HUDEP-2 (cell line): ENCODE measurements around the gene CHMP4B.
"Not testable (repeated sequence)": the region's sequence is repeated elsewhere in the genome, so short reads cannot be mapped to it uniquely, and the experiment has no call there.

Source experiments
- DNase-seq, 76 experiments: peaks; one replicate each; lab custom pipeline; 2025; ENCODE audit not compliant: unreplicated experiment in 76 of 76; lab: John Stamatoyannopoulos, UW

The CHMP4B gene

GRCh38 chr20:33789109-33789857 is 21.9 kb upstream of the CHMP4B start:
- DNase-seq, result peak in 3 of 76 experiments; percentile 5 to 20 (median 11)

DNA sequence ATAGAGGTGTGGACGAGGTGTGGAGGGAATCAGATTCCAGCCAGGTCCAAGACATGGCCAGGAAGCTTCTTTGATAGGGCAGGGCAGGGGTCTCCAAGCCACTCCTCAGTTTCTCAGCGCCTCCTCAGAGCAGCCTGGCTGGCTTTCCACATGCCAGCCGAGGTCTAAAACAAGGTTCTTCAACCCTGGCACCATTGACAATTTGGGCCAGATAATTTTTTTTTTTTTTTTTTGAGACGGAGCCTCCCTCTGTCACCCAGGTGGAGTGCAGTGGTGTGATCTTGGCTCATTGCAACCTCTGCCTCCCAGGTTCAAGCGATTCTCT is 21.3 kb upstream of the CHMP4B start:
- DNase-seq, result peak in 1 of 76 experiments; percentile 1

DNA sequence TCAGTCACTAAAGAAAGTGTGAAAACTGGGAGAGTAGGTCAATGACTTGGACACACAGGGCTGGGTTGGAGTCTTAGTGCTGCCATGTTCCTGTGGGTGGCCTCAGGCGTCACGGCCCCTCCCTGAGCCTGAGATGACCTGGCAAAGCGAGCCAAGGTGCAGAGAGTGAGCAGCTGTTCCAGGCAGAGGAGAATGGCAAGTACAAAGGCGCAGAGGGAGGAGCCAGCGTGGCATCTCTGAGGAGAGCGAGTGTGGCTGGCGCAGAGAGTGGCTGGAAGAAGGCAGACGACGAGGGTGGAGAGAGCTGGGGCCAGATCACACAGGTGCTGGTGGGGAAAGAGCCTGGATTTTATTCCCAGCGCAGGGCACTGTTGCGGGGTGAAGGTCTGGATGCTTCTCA is 20.6 kb upstream of the CHMP4B start:
- no peak for DNase-seq

- DNase-seq, result no peak
These were observed 20.1 kb upstream of the CHMP4B start for GRCh38 chr20:33791021-33791420.

- no peak for DNase-seq
These were observed 19.6 kb upstream of the CHMP4B start for GRCh38 chr20:33791540-33791939.

GRCh38 chr20:33791959-33792597 is 19.1 kb upstream of the CHMP4B start:
- peak in 31 of 76 experiments; percentile 3 to 55 (median 30) for DNase-seq

DNA sequence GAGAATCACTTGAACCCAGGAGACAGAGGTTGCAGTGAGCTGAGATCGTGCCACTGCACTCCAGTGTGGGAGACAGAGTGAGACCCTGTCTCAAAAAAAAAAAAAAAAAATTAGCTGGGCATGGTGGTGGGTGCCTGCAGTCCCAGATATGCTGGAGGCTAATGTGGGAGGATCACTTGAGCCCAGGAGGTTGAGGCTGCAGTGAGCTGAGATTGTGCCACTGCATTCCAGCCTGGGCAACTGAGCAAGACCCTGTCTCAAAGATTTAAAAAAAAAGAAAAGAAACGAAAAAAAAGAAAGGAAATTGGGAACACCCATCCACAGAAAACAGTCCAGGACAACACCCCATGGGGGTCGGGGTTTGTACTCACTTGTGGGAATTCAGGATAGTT is 18.6 kb upstream of the CHMP4B start:
- not testable (repeated sequence) for DNase-seq

GRCh38 chr20:33793011-33793931 is 17.9 kb upstream of the CHMP4B start:
- DNase-seq, result no peak

DNA sequence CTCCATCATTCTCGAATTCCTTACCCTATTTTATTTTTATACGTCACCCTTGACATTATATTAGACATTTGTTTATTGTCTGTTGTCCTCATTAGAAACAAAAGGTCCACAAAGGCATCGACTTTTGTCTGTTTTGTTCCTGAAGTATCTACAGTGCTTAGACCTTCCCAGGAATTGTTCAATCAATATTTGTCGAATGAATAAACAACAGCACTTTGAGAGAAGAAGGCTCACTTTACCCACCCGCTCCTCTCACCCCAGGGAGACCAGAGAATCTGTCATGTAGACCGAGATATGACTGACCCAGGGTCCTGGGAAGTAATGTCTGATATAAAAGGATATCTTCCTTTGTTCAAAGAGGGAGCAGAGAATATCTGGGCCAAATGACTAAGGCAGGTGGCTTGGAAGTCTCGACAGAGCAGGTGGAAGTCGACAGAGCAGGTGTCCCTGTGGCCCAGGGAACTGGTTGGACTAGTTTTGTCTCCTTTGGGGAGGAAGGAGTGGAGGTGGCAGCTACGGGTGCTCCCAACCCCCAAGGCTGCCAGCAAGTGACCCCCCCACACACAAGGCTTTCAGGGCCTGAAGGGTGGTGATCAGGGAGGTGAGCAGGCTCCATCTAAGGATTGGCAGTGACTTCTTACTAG is 14.8 kb upstream of the CHMP4B start:
- DNase-seq, result no peak

- DNase-seq, result no peak
These were observed 14.1 kb upstream of the CHMP4B start for GRCh38 chr20:33796907-33797544.

DNA sequence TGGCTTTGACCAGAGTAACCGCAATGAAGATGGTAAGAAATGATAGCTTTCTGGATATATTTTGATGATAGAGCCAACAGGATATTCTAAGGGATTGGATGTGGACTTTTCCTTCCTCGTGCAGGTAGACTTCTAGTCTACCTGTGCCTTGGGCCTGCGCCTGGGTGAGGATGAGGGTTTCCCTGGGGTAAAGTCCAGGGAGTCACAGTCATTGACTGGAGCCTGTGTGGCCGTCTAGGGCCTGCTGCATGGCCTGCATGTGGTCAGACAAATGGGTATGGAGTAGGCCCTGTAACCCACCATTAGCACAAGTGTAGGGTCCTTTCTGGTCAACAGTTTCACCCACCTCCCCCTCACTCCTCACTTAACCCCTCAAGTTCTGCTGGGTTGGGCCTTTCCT is 12.7 kb upstream of the CHMP4B start:
- DNase-seq, result no peak

DNA sequence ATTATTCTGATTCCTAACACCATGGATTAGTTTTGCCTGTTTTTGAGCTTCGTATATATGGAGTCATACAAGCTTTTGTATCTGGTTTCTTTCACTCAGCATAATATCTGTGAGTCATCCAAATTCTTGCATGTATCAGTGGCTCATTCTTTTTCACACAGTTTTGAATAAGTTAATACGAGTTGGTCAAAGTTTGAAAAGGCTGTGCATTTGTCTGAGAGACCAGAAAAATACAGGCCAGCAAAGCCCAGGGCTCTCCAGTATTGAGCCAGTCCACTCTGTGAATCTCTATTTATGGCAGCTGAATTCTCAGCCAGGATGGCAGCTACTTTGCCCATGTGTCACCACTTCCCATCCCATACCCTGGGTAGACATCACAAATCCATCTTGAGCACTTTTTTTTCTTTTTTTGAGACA is 7.2 kb upstream of the CHMP4B start:
- no peak for DNase-seq

- no peak for DNase-seq
These were observed 2.8 kb upstream of the CHMP4B start for GRCh38 chr20:33808388-33808787.

DNA sequence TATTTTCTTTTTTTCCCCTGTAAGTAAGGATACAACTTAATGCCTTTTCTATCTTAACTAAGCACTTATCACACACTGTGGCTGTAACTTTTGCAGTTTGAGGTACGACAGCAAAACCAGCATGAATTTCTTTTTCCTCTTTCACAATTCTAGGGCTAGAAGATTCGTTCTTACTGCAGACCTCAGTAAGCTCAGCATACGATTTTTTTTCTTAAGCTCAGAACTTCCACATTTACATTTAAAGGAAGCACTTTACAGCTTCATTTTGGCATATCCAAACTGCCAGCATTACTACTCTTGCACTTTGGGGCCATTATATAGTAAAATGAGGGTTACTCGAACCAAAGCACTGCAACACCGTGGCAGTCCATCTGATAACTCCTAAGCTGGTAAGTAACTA is 889 bp upstream of the CHMP4B start:
- no peak for DNase-seq

- DNase-seq, result peak in 8 of 76 experiments; percentile 12 to 39 (median 19)
These were observed 616 bp downstream of the CHMP4B start for GRCh38 chr20:33811776-33812151.

- peak in 9 of 76 experiments; percentile 3 to 32 (median 16) for DNase-seq
These were observed 1.2 kb downstream of the CHMP4B start for GRCh38 chr20:33812152-33812849.

DNA sequence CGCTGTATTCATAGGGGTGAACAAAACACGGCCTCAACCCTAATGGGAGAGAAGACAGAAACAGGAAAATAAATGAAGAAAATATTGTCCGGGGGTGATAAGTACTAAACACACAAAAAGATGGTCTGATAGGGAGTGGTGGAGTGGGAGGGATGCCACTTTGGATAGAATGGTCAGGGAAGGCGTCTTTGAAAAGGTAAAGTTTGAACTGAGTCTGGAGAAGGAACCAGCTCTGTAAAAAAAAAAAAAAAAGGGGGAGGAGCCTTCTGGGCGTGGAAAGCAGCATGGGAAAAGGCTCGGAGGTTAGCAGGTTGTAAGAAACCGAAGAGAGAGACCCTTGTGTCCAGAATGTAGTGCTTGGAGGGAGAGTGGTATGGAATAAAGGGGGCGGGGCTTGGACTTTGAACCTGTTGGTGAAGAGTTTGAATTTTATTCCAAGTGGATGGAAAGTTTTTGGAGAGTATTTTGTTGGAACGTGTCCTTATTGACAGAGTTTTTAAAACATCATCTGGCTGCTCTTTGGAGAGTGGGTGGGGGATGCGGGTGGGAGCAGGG is 1.8 kb downstream of the CHMP4B start:
- peak in 16 of 76 experiments; percentile 5 to 34 (median 22) for DNase-seq

- DNase-seq, result peak in 5 of 76 experiments; percentile 5 to 18 (median 11)
These were observed 3.1 kb downstream of the CHMP4B start for GRCh38 chr20:33814238-33814712.

- no peak for DNase-seq
These were observed 4.5 kb downstream of the CHMP4B start for GRCh38 chr20:33815671-33816070.
